ENCODE data around the gene MORF4L2. TPM values are rescaled to one million over a fixed set of nuclear protein-coding genes. Genes with fewer than 3 reads are reported as not detected.

Gene MORF4L2
- total RNA-seq, 4 donors from 2014 or later = 132 to 256 (median 144) TPM

DNA sequence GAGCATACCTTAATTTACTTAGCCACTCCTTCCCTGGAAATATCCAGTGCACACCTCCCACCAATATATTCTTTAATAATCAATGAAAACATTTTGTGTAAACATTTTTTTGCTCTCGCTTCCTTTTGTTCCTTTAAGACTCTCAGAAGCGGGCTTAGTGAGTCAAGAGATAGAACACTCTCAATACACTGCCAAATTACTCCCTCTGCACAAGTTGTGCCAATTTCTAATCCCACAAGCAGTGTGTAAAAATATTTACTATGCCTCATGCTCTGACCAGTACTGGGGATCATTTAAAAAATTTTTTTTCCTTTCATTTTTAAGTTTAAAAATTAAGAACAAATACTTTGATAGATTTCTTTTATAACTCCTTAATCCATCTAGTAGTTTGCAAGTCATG lies 5.1 kb downstream of the MORF4L2 start:
- TF ChIP-seq, protein P1, sequence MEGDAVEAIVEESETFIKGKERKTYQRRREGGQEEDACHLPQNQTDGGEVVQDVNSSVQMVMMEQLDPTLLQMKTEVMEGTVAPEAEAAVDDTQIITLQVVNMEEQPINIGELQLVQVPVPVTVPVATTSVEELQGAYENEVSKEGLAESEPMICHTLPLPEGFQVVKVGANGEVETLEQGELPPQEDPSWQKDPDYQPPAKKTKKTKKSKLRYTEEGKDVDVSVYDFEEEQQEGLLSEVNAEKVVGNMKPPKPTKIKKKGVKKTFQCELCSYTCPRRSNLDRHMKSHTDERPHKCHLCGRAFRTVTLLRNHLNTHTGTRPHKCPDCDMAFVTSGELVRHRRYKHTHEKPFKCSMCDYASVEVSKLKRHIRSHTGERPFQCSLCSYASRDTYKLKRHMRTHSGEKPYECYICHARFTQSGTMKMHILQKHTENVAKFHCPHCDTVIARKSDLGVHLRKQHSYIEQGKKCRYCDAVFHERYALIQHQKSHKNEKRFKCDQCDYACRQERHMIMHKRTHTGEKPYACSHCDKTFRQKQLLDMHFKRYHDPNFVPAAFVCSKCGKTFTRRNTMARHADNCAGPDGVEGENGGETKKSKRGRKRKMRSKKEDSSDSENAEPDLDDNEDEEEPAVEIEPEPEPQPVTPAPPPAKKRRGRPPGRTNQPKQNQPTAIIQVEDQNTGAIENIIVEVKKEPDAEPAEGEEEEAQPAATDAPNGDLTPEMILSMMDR (IDR thresholded peaks at IDR 0.05; ENCODE audit: low read depth) = no peak

DNA sequence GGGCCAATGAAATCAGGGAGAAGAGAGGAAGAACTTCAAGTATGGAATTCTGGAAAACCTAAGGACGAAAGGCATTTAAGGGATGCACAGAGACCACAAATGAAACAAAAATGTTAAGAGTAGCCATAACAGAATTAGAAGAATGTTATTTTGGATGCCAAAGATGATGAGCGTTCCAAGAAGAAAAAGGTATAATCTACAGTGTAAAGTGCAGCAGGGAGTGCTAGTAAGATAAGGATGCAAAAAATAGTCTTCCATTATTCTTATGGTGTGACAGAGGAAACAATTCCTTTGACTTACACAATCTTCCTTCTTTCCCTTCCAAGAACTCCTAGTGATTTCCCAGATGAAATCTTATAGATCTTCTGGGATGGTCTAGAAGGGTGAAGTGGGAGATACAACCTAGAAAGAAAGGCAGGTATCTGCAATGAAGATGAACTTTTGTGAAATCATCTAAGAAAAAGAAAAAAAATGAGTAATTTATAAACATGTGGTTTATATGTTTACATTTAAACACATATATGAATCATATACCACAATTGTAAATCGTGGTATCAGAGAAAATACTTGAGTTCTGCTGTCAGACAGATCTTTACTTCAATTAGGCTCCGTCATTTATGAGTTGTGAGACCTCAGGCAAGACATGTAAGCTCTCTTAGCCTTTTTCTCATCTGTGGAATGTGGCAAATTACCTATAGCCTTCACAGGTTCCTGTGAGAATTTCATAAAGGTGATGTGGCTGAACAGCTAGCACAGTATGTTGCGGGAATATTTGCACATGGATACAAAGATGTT lies 8.1 kb downstream of the MORF4L2 start:
- TF ChIP-seq, protein P1 (IDR thresholded peaks at IDR 0.05; ENCODE audit: low read depth) = no peak

DNA sequence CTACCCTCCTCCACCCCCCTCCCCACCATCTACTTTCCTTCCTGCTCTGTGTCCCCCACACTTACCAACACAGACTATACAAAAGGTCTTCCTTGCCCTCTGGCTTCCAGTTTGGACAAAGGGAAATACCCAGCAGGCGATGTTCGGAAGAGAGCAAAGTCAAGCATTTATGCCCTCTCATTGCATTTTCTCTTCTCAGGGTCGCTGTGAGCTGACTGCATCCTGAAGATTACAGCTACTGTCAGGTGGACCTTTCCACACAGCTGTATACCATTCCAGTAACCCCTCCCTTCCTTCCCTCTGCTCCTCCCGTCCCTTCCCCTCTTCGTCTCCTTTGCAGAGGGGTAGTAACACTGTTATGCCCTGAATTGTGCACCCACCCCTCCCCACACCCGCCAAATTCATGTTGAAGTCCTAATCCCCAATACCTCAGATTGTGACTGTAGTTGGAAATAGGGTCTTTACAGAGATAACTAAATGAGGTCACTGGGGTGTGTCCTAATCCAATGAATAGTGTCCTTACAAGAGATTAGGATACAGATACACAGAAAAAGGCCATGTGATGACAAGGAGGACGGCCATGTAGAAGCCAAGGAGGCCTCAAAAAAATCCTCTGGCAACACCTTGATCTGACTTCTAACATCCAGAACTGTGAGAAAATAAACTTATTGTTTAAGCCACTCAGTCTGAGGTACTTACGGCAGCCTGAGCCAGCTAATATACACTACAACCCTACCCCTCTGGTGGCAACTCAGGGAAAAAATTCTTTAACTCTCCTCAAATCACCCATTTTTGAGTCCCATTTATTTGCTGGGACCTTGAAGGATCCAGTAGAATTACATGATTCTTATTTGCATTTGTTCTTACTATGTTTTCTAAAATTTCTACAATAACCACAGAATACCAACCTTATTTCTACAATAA lies 11.7 kb downstream of the MORF4L2 start:
- TF ChIP-seq, protein P1 (IDR thresholded peaks at IDR 0.05; ENCODE audit: low read depth) = no peak

- TF ChIP-seq, protein P1 (IDR thresholded peaks at IDR 0.05; ENCODE audit: low read depth) = no peak
Measured at GRCh38 chrX:103669745-103670144, 16.8 kb downstream of the MORF4L2 start.

DNA sequence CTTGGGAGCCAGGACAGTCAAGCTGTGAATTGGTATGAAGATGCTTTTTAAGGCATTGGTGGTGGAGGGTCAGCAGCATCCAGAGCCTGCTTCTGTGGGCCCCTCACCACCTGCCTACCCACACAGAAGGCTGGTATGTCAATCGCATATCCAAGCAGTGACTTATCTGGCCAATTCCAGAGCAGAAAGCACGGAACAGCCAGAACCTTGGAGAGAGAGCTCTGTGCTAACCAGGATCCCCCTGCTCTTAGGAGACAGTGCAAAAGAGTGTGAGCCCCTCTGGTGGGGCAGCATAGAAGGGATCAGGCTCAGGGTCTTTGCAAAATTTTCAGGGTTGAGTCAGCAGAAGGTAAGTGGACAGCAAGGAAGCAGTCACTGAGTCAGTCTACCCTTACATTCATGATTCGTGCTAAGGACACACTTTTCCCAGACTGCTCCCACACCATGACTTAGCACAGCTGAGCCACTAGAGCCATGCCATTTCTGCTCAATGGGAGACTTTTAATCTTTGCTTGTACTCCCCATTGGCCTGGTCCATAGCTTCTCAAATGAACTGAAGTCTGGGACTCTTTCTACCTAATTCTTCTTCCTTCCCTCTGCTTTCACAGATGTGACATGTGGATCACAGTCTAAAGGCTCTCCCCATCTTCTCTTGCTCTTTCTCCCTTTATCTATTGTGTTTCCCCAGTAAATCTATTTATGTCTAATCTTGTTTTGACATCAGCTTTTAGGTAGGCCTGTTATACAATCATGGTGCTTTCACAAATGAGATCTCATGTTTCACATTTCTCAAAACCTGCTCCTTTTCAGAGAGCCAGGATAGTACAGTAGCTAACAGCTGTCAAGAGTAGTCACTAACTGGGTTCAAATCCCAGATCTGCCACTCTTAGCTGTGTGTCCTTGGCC lies 20.0 kb downstream of the MORF4L2 start:
- TF ChIP-seq, protein P1 (IDR thresholded peaks at IDR 0.05; ENCODE audit: low read depth) = no peak

GRCh38 chrX:103663981-103664762 lies 22.3 kb downstream of the MORF4L2 start:
- TF ChIP-seq, protein P1 (IDR thresholded peaks at IDR 0.05; ENCODE audit: low read depth) = no peak
